Liver (tissue), 9 donors: ENCODE results near the gene PSMD1. TPM values are rescaled to one million over a fixed set of nuclear protein-coding genes. Genes with fewer than 3 reads are reported as not detected.

ENCODE experiments used
- DNase-seq: peaks from one replicate; pipeline ENCODE4 v3.0.0-alpha.2; 2017; ENCODE audit warnings: low spot score
- H3K27ac ChIP-seq, 2 donors: one replicate each; pipeline ENCODE4 v1.7.0; 2013; ENCODE audit warnings: inconsistent platforms in 2 of 2, low read length in 2 of 2, control low read depth in 1 of 2, low read depth in 1 of 2, mild to moderate bottlenecking in 1 of 2
- H3K27me3 ChIP-seq, 4 donors: one replicate each; pipeline versions ENCODE4 v1.6.1 to v1.7.0; 2013; ENCODE audit warnings: low read length in 3 of 4, inconsistent platforms in 1 of 4, mild to moderate bottlenecking in 1 of 4, moderate library complexity in 1 of 4; ENCODE audit not compliant: control insufficient read depth in 4 of 4, insufficient read depth in 4 of 4
- H3K36me3 ChIP-seq, 4 donors: one replicate each; pipeline versions ENCODE4 v1.6.1 to v1.7.0; 2013; ENCODE audit warnings: low read length in 3 of 4, mild to moderate bottlenecking in 3 of 4, low read depth in 1 of 4, moderate library complexity in 1 of 4; ENCODE audit not compliant: control insufficient read depth in 4 of 4, insufficient read depth in 3 of 4
- H3K4me1 ChIP-seq, 4 donors: one replicate each; pipeline versions ENCODE4 v1.6.1 to v1.7.0; 2013; ENCODE audit warnings: low read length in 3 of 4, mild to moderate bottlenecking in 3 of 4, moderate library complexity in 1 of 4; ENCODE audit not compliant: control insufficient read depth in 4 of 4, insufficient read depth in 4 of 4
- H3K4me3 ChIP-seq, 3 donors: one replicate each; pipeline versions ENCODE4 v1.6.1 to v1.7.0; 2013; ENCODE audit warnings: low read length in 3 of 3, control low read depth in 1 of 3, low read depth in 1 of 3, mild to moderate bottlenecking in 1 of 3
- H3K9ac ChIP-seq, 2 donors: one replicate each; pipeline ENCODE4 v1.7.0; 2013; ENCODE audit warnings: low read length in 2 of 2, mild to moderate bottlenecking in 2 of 2, moderate library complexity in 2 of 2, control low read depth in 1 of 2, low read depth in 1 of 2
- H3K9me3 ChIP-seq, 4 donors: one replicate each; pipeline versions ENCODE4 v1.6.1 to v1.7.0; 2013; ENCODE audit warnings: low read length in 3 of 4; ENCODE audit not compliant: control insufficient read depth in 4 of 4
- ATF3 ChIP-seq: IDR thresholded peaks from 2 replicates; pipeline ENCODE4 v1.6.1; 2016; ENCODE audit warnings: antibody characterized with exemption
- CTCF ChIP-seq: fragments of 150-350 bp; IDR thresholded peaks from 2 replicates; pipeline ENCODE4 v1.5.1; 2017; ENCODE audit warnings: improper control_type of control experiment, low read depth, low read length; ENCODE audit not compliant: missing input control
- EGR1 ChIP-seq, 2 donors: IDR thresholded peaks; 2 replicates each; pipeline ENCODE4 v1.6.1; 2016 to 2018; ENCODE audit warnings: antibody characterized with exemption in 2 of 2, low read depth in 2 of 2
- FOXA1 ChIP-seq: IDR thresholded peaks from 2 replicates; pipeline ENCODE4 v1.6.1; 2016; ENCODE audit warnings: antibody characterized with exemption
- FOXA2 ChIP-seq: IDR thresholded peaks from 2 replicates; pipeline ENCODE4 v1.6.1; 2016; ENCODE audit warnings: antibody characterized with exemption
- GABPA ChIP-seq, 2 donors: IDR thresholded peaks in 1 of 2; conservative IDR thresholded peaks in 1 of 2; 2 replicates each; pipeline ENCODE4 v1.6.1; 2016; ENCODE audit warnings: antibody characterized with exemption in 2 of 2, mild to moderate bottlenecking in 1 of 2, moderate library complexity in 1 of 2
- HNF4A ChIP-seq, 2 donors: conservative IDR thresholded peaks; 2 replicates each; pipeline ENCODE4 v1.6.1; 2016; ENCODE audit warnings: antibody characterized with exemption in 2 of 2, mild to moderate bottlenecking in 2 of 2
- HNF4G ChIP-seq: IDR thresholded peaks from 2 replicates; pipeline ENCODE4 v1.6.1; 2016; ENCODE audit warnings: antibody characterized with exemption
- JUND ChIP-seq, 2 donors: IDR thresholded peaks; 2 replicates each; pipeline ENCODE4 v1.6.1; 2016; ENCODE audit warnings: antibody characterized with exemption in 2 of 2
- MAX ChIP-seq: IDR thresholded peaks from 2 replicates; pipeline ENCODE4 v1.6.1; 2016; ENCODE audit warnings: antibody characterized with exemption
- NR2F2 ChIP-seq: IDR thresholded peaks from 2 replicates; pipeline ENCODE4 v1.6.1; 2016; ENCODE audit warnings: antibody characterized with exemption
- RAD21 ChIP-seq, 2 donors: IDR thresholded peaks; 2 replicates each; pipeline ENCODE4 v1.6.1; 2016; ENCODE audit warnings: antibody characterized with exemption in 2 of 2, mild to moderate bottlenecking in 2 of 2
- REST ChIP-seq: IDR thresholded peaks from 2 replicates; pipeline ENCODE4 v1.6.1; 2016; ENCODE audit warnings: antibody characterized with exemption, mild to moderate bottlenecking
- RXRA ChIP-seq, 2 donors: IDR thresholded peaks; 2 replicates each; pipeline ENCODE4 v1.6.1; 2017 to 2018; ENCODE audit warnings: antibody characterized with exemption in 2 of 2, mild to moderate bottlenecking in 1 of 2
- SP1 ChIP-seq: IDR thresholded peaks from 2 replicates; pipeline ENCODE4 v1.6.1; 2018; ENCODE audit warnings: antibody characterized with exemption, mild to moderate bottlenecking
- TAF1 ChIP-seq: conservative IDR thresholded peaks from 2 replicates; pipeline ENCODE4 v1.6.1; 2016; ENCODE audit warnings: antibody characterized with exemption, mild to moderate bottlenecking
- YY1 ChIP-seq: IDR thresholded peaks from 2 replicates; pipeline ENCODE4 v1.6.1; 2016; ENCODE audit warnings: antibody characterized with exemption, mild to moderate bottlenecking
- ZBTB33 ChIP-seq: IDR thresholded peaks from 2 replicates; pipeline ENCODE4 v1.6.1; 2016; ENCODE audit warnings: antibody characterized with exemption
- WGBS: extraction: QIAGEN DNeasy Blood & Tissue Kit; methylation state at CpG from one replicate; pipeline ENCODE4 v1.1.7; 2013; 5-methylcytosine and 5-hydroxymethylcytosine counted together
- polyA plus RNA-seq, 2 donors: library from polyadenylated mRNA; stranded (reverse) in 1 of 2; unstranded in 1 of 2; fragments of 200-250 nt in 1 of 2; fragments of >200 nt in 1 of 2; fragmentation: Nextera tagmentation in 1 of 2; extraction: Ambion mirVana in 1 of 2; gene quantifications; one replicate each; pipeline versions ENCODE4 v1.2.1 to v1.2.3, GENCODE V29; 2013 to 2015
- total RNA-seq, 2 donors: library from RNA; depleted of rRNA; stranded (reverse); fragments of >200 nt; gene quantifications; one replicate each; pipeline ENCODE4 v1.2.3, GENCODE V29; 2014
- donor health status: healthy.
- donor health status: healthy.
- donor health status: healthy.
- donor health status: healthy.
- donor health status: healthy.

The PSMD1 gene
- total and polyA plus RNA-seq, 4 donors, result 31.7 to 83.3 (median 68.1) TPM

GRCh38 chr2:231181860-231182512, 125.3 kb downstream of the PSMD1 start:
- Histone ChIP-seq H3K27me3 (no peaks in the 10 kb centered on the region), H3K27ac (peak overlapping the region; percentile 62 to 66), H3K9ac (no peak overlapping the region), H3K36me3 (no peaks in the 10 kb centered on the region), H3K4me3 (no peak overlapping the region), H3K4me1 (no peaks in the 10 kb centered on the region), H3K9me3 (no peaks in the 10 kb centered on the region)
- TF ChIP-seq ATF3 (no peak), NR2F2 (peak; percentile 58), FOXA2 (no peak), YY1 (no peak), MAX (no peak), RXRA (IDR thresholded peaks at IDR 0.05) (peak; percentile 63), JUND (IDR thresholded peaks at IDR 0.05) (peak in 1 of 2 donors; percentile 42)
- DNase-seq, result no peak
- 62% methylated on average over 12 of the region's 12 CpGs for WGBS

- no peaks in the 10 kb centered on the region for H3K36me3 ChIP-seq
- 76% methylated on average over 8 of the region's 8 CpGs for WGBS
- no peak overlapping the region for H3K9ac ChIP-seq
- TF ChIP-seq FOXA2 (no peak), EGR1 (IDR thresholded peaks at IDR 0.05; ENCODE audit: low read depth in 2 of 2) (no peak), FOXA1 (no peak), YY1 (no peak), RAD21 (IDR thresholded peaks at IDR 0.05) (no peak), HNF4A (conservative IDR thresholded peaks at IDR 0.05) (no peak), SP1 (no peak), NR2F2 (no peak), CTCF (no peak), MAX (no peak), ZBTB33 (no peak), GABPA (IDR thresholded peaks at IDR 0.05 in 1 of 2, conservative IDR thresholded peaks at IDR 0.05 in 1 of 2) (no peak), TAF1 (no peak), JUND (IDR thresholded peaks at IDR 0.05) (no peak), HNF4G (no peak), RXRA (IDR thresholded peaks at IDR 0.05) (no peak), REST (no peak), ATF3 (no peak)
- no peaks in the 10 kb centered on the region for H3K27me3 ChIP-seq
- H3K4me1 ChIP-seq, result no peaks in the 10 kb centered on the region
- no peaks in the 10 kb centered on the region for H3K9me3 ChIP-seq
- H3K27ac ChIP-seq, result peak overlapping the region in 1 of 2 donors; percentile 57
- DNase-seq, result no peak
- no peak overlapping the region for H3K4me3 ChIP-seq
Observed at GRCh38 chr2:231182513-231182899, 125.8 kb downstream of the PSMD1 start.
